A549 (cell line): ENCODE measurements around the gene HDDC3. TPM values are rescaled to one million over a fixed set of nuclear protein-coding genes. Genes with fewer than 3 reads are reported as not detected.

Experiments
- ATAC-seq, 2 experiments: fragments of 200-7000 bp in 1 of 2; fragments of >200 bp in 1 of 2; cut with Nextera tagmentation in 1 of 2; cut with Tn5 transposase in 1 of 2; 3 replicates each; pipeline versions ENCODE4 v1.8.0 to v1.9.1; 2018 to 2020; ENCODE audit warnings: mild to moderate bottlenecking in 1 of 2, moderate library complexity in 1 of 2
- CTCF ChIA-PET: fragments of 300-600 bp; sonication (Branson Sonifier 250); formaldehyde crosslinking; extraction: SDS; loops from one replicate; lab custom pipeline; 2021; ENCODE audit warnings: antibody characterized with exemption, inconsistent platforms; lab: Yijun Ruan, JAX
- POLR2A ChIA-PET: fragments of 350-600 bp; formaldehyde crosslinking; extraction: SDS; loops from one replicate; lab custom pipeline; 2021; ENCODE audit warnings: antibody characterized with exemption, inconsistent platforms; lab: Yijun Ruan, JAX
- DNase-seq, 2 experiments: peaks; one replicate each; pipeline versions ENCODE4 v3.0.0 to v3.0.0-alpha.2; 2011 to 2016; ENCODE audit warnings: low read depth in 1 of 2, low spot score in 1 of 2
- FAIRE-seq: peaks from 2 replicates; lab custom pipeline; 2011; peaks lifted over from hg19 to GRCh38; lab: Jason Lieb, UNC
- H3K27ac ChIP-seq, 2 experiments: fragments of >200 bp; sonication (Bioruptor Twin); formaldehyde crosslinking; 3 replicates each; pipeline ENCODE4 v1.5.1; 2016 to 2017
- H3K4me1 ChIP-seq: fragments of >200 bp; sonication (Bioruptor Twin); formaldehyde crosslinking; 3 replicates; pipeline ENCODE4 v1.6.1; 2016
- H3K4me2 ChIP-seq: fragments of >200 bp; sonication (Bioruptor Twin); formaldehyde crosslinking; 3 replicates; pipeline ENCODE4 v1.6.1; 2016
- H3K4me3 ChIP-seq: fragments of >200 bp; sonication (Bioruptor Twin); formaldehyde crosslinking; 3 replicates; pipeline ENCODE4 v1.5.1; 2016
- H3K9me3 ChIP-seq: fragments of >200 bp; sonication (Bioruptor Twin); formaldehyde crosslinking; 3 replicates; pipeline ENCODE4 v1.6.1; 2016
- ATOH8 ChIP-seq: fragments of 250-450 bp; sonication (Bioruptor Pico); IDR thresholded peaks from 2 replicates; pipeline ENCODE4 v1.5.0; 2020; ENCODE audit warnings: low read depth, mild to moderate bottlenecking, moderate library complexity
- CBX8 ChIP-seq: fragments of 200-600 bp; sonication (generic); IDR thresholded peaks from 2 replicates; pipeline ENCODE4 v1.6.1; 2016
- CEBPB ChIP-seq, 2 experiments: fragments of >200 bp in 1 of 2; sonication (Bioruptor Twin) in 1 of 2; formaldehyde crosslinking in 1 of 2; IDR thresholded peaks; 2 replicates each; pipeline ENCODE4 v1.6.1; 2012 to 2016
- EP300 ChIP-seq, 2 experiments: fragments of >200 bp; sonication (Bioruptor Twin); formaldehyde crosslinking; IDR thresholded peaks; 2 replicates in 1 of 2; 3 replicates in 1 of 2; pipeline ENCODE4 v1.6.1; 2016 to 2017
- FOSL2 ChIP-seq, 2 experiments: fragments of 450-650 bp in 1 of 2; fragments of >200 bp in 1 of 2; sonication (Bioruptor Twin) in 1 of 2; formaldehyde crosslinking; IDR thresholded peaks; 2 replicates each; pipeline versions ENCODE4 v1.5.0 to v1.6.1; 2016 to 2020; ENCODE audit warnings: mild to moderate bottlenecking in 1 of 2, moderate library complexity in 1 of 2
- HES2 ChIP-seq: fragments of >200 bp; sonication (Bioruptor Twin); formaldehyde crosslinking; IDR thresholded peaks from 2 replicates; pipeline ENCODE4 v1.6.1; 2016
- HMGXB4 ChIP-seq: fragments of 250-450 bp; sonication (Bioruptor Pico); IDR thresholded peaks from 2 replicates; pipeline ENCODE4 v1.5.0; 2021; ENCODE audit warnings: mild to moderate bottlenecking, moderate library complexity, borderline replicate concordance
- HOXA7 ChIP-seq: fragments of 250-450 bp; sonication (Bioruptor Pico); IDR thresholded peaks from 2 replicates; pipeline ENCODE4 v1.5.0; 2020; ENCODE audit warnings: mild to moderate bottlenecking, moderate library complexity
- JUNB ChIP-seq: fragments of >200 bp; sonication (Bioruptor Twin); formaldehyde crosslinking; IDR thresholded peaks from 2 replicates; pipeline ENCODE4 v1.6.1; 2016
- KDM1A ChIP-seq: fragments of 200-600 bp; sonication (generic); IDR thresholded peaks from 2 replicates; pipeline ENCODE4 v1.6.1; 2016; ENCODE audit warnings: low read depth, mild to moderate bottlenecking
- MAX ChIP-seq: IDR thresholded peaks from 2 replicates; pipeline ENCODE4 v1.6.1; 2012
- NPAS2 ChIP-seq: fragments of 250-450 bp; sonication (Bioruptor Pico); IDR thresholded peaks from 2 replicates; pipeline ENCODE4 v1.8.0; 2022; ENCODE audit warnings: mild to moderate bottlenecking, moderate library complexity, borderline replicate concordance
- RAD21 ChIP-seq, 2 experiments: fragments of >200 bp in 1 of 2; sonication (Bioruptor Twin) in 1 of 2; formaldehyde crosslinking in 1 of 2; IDR thresholded peaks in 1 of 2; conservative IDR thresholded peaks in 1 of 2; 2 replicates in 1 of 2; 3 replicates in 1 of 2; pipeline ENCODE4 v1.6.1; 2012 to 2018; ENCODE audit warnings: inconsistent platforms in 1 of 2
- RNF2 ChIP-seq: fragments of 200-600 bp; sonication (generic); IDR thresholded peaks from 2 replicates; pipeline ENCODE4 v1.6.1; 2016; ENCODE audit warnings: low read depth, mild to moderate bottlenecking, antibody characterized with exemption, moderate library complexity, borderline replicate concordance
- ZSCAN20 ChIP-seq: fragments of 250-450 bp; sonication (Bioruptor Pico); IDR thresholded peaks from 2 replicates; pipeline ENCODE4 v1.8.0; 2022; ENCODE audit warnings: mild to moderate bottlenecking, moderate library complexity
- WGBS: methylation state at CpG from one replicate; pipeline ENCODE4 v1.1.6; 2017; ENCODE audit errors: missing lambda C conversion rate; 5-methylcytosine and 5-hydroxymethylcytosine counted together
- polyA plus RNA-seq, 4 experiments: library from polyadenylated mRNA; depleted of rRNA in 3 of 4; stranded (reverse); fragments of >200 nt; fragmentation: RNase III in 1 of 4; extraction: RNeasy Plus Mini Kit Qiagen cat#74134 plus additional on column Dnase treatment in 1 of 4; gene quantifications; 2 replicates in 3 of 4; 3 replicates in 1 of 4; pipeline ENCODE4 v1.2.3, GENCODE V29; 2011 to 2017

Gene HDDC3
- polyA plus RNA-seq, 2 of the 4 experiments (the other 2 are of a cell fraction), result 26.1 to 31.9 TPM

- POLR2A ChIA-PET, result no interaction called here
- ATAC-seq (no peak), DNase-seq (no peak), FAIRE-seq (no peak)
- Histone ChIP-seq H3K9me3 (no peaks in the 10 kb centered on the region), H3K4me1 (peaks cover 6% of the 10 kb centered on the region; the same call in 2 of the 3 replicates), H3K4me3 (no peak overlapping the region), H3K27ac (no peak overlapping the region), H3K4me2 (no peak overlapping the region)
- TF ChIP-seq CEBPB (IDR thresholded peaks at IDR 0.05) (no peak), CBX8 (no peak), FOSL2 (IDR thresholded peaks at IDR 0.05) (no peak), FOSL2 (CRISPR knock-in tag; IDR thresholded peaks at IDR 0.05) (no peak), KDM1A (no peak), NPAS2 (CRISPR knock-in tag) (no peak), ATOH8 (CRISPR knock-in tag) (no peak), HOXA7 (CRISPR knock-in tag) (no peak), RNF2 (no peak)
- CTCF ChIA-PET, result interaction anchor here (1.8 to 16.8 kb wide), 4 partner anchors 22 to 426 kb away, joined by 4 to 326 read pairs (median 55); partner anchors contain the start of genes FES, HDDC3 and UNC45A
- 83% methylated on average over 9 of the region's 9 CpGs for WGBS
Measured at GRCh38 chr15:90907838-90908507, 24.4 kb downstream of the HDDC3 start.

- Histone ChIP-seq H3K27ac (no peak overlapping the region), H3K4me2 (no peak overlapping the region), H3K4me3 (no peak overlapping the region), H3K4me1 (peaks cover 6% of the 10 kb centered on the region; the same call in 2 of the 3 replicates), H3K9me3 (no peaks in the 10 kb centered on the region)
- ATAC-seq (no peak), DNase-seq (no peak), FAIRE-seq (no peak)
- no peak for TF ChIP-seq HMGXB4
- no peak for TF ChIP-seq ATOH8 (CRISPR knock-in tag)
- no peak for TF ChIP-seq NPAS2 (CRISPR knock-in tag)
- no peak for TF ChIP-seq MAX
- TF ChIP-seq RAD21 (conservative IDR thresholded peaks at IDR 0.05 in 1 of 2, IDR thresholded peaks at IDR 0.05 in 1 of 2), result no peak
- no peak for TF ChIP-seq JUNB
- no peak for TF ChIP-seq FOSL2 (IDR thresholded peaks at IDR 0.05)
- TF ChIP-seq FOSL2 (CRISPR knock-in tag; IDR thresholded peaks at IDR 0.05), result no peak
- TF ChIP-seq HES2, result no peak
- POLR2A ChIA-PET, result no interaction called here
- WGBS, result 86% methylated on average over 15 of the region's 15 CpGs
- CTCF ChIA-PET, result interaction anchor here (8.4 to 16.8 kb wide), 2 partner anchors 21 to 23 kb away, joined by 79 to 326 read pairs; partner anchors contain the start of genes FES, HDDC3 and UNC45A
Measured at GRCh38 chr15:90907051-90907660, 25.2 kb downstream of the HDDC3 start.

- TF ChIP-seq EP300 (IDR thresholded peaks at IDR 0.05) (no peak), ZSCAN20 (CRISPR knock-in tag) (no peak)
- CTCF ChIA-PET, result interaction anchor here (1.0 to 16.8 kb wide), 9 partner anchors 8 to 259 kb away, joined by 3 to 326 read pairs (median 3); partner anchors contain the start of genes FES, HDDC3 and UNC45A
- DNase-seq (no peak), FAIRE-seq (no peak), ATAC-seq (no peak)
- Histone ChIP-seq H3K4me2 (no peak overlapping the region), H3K9me3 (no peaks in the 10 kb centered on the region), H3K4me3 (no peak overlapping the region), H3K27ac (no peak overlapping the region), H3K4me1 (peaks cover 14% of the 10 kb centered on the region)
- 93% methylated on average over 11 of the region's 11 CpGs for WGBS
- POLR2A ChIA-PET, result no interaction called here
Measured at GRCh38 chr15:90906181-90906849, 26.0 kb downstream of the HDDC3 start.
